Measurements from ENCODE around the gene PARVB. TPM values are rescaled to one million over a fixed set of nuclear protein-coding genes. Genes with fewer than 3 reads are reported as not detected.

PARVB gene
- total and polyA plus RNA-seq, 4 experiments from 2014 or later, result 3.4 to 17.0 (median 9.8) TPM

- Mint-ChIP-seq H3K9me3 (peaks cover 2 to 42% (median 22%) of the 10 kb centered on the region in 8 donors), H3K27ac (no peak overlapping the region), H3K4me1 (peaks cover 0 to 4% (median 0%) of the 10 kb centered on the region in 4 donors), H3K27me3 (no peaks in the 10 kb centered on the region), H3K4me3 (no peak overlapping the region), H3K36me3 (peaks cover 29 to 30% of the 10 kb centered on the region in 2 donors)
- no peak for DNase-seq
- Histone ChIP-seq H3K36me3 (ENCODE audit: insufficient read depth, low read length) (no peaks in the 10 kb centered on the region), H3K27ac (ENCODE audit: low read depth, low read length) (no peak overlapping the region), H3K27me3 (ENCODE audit: insufficient read depth, low read length) (no peaks in the 10 kb centered on the region), H3K4me3 (ENCODE audit: low read length in 2 of 2) (no peak overlapping the region), H3K9me3 (ENCODE audit: control insufficient read depth in 1 of 2, low read length in 2 of 2) (peaks cover 0 to 9% of the 10 kb centered on the region in 2 donors), H3K4me1 (ENCODE audit: insufficient read depth, low read length) (no peaks in the 10 kb centered on the region)
- POLR2A ChIA-PET (ENCODE audit: partially characterized antibody), result no interaction called here
- CTCF ChIA-PET (ENCODE audit: partially characterized antibody), result no interaction called here
- intact Hi-C loops (cut with micrococcal nuclease), result no loop called here
Measured at GRCh38 chr22:44128958-44129618, 105.0 kb downstream of the PARVB start.

GRCh38 chr22:44129619-44129976, 105.5 kb downstream of the PARVB start:
- Histone ChIP-seq H3K27ac (ENCODE audit: low read depth, low read length) (no peak overlapping the region), H3K36me3 (ENCODE audit: insufficient read depth, low read length) (no peaks in the 10 kb centered on the region), H3K4me3 (ENCODE audit: low read length in 2 of 2) (no peak overlapping the region), H3K4me1 (ENCODE audit: insufficient read depth, low read length) (no peaks in the 10 kb centered on the region), H3K27me3 (ENCODE audit: insufficient read depth, low read length) (no peaks in the 10 kb centered on the region), H3K9me3 (ENCODE audit: control insufficient read depth in 1 of 2, low read length in 2 of 2) (peaks cover 0 to 9% of the 10 kb centered on the region in 2 donors)
- no peak overlapping the region for H3K27ac Mint-ChIP-seq
- ChIA-PET CTCF (ENCODE audit: partially characterized antibody) (no interaction called here), POLR2A (ENCODE audit: partially characterized antibody) (no interaction called here)
- H3K36me3 Mint-ChIP-seq, result peaks cover 29 to 33% of the 10 kb centered on the region in 2 donors
- H3K4me1 Mint-ChIP-seq, result peaks cover 0 to 4% (median 0%) of the 10 kb centered on the region in 4 donors
- H3K27me3 Mint-ChIP-seq, result no peaks in the 10 kb centered on the region
- H3K4me3 Mint-ChIP-seq, result no peak overlapping the region
- H3K9me3 Mint-ChIP-seq, result peaks cover 2 to 42% (median 23%) of the 10 kb centered on the region in 8 donors
- intact Hi-C loops (cut with micrococcal nuclease), result no loop called here
- DNase-seq, result no peak

GRCh38 chr22:44130076-44130711, 106.1 kb downstream of the PARVB start:
- Histone ChIP-seq H3K9me3 (ENCODE audit: control insufficient read depth in 1 of 2, low read length in 2 of 2) (peaks cover 0 to 9% of the 10 kb centered on the region in 2 donors), H3K4me3 (ENCODE audit: low read length in 2 of 2) (no peak overlapping the region), H3K27me3 (ENCODE audit: insufficient read depth, low read length) (no peaks in the 10 kb centered on the region), H3K27ac (ENCODE audit: low read depth, low read length) (no peak overlapping the region), H3K36me3 (ENCODE audit: insufficient read depth, low read length) (no peaks in the 10 kb centered on the region), H3K4me1 (ENCODE audit: insufficient read depth, low read length) (no peaks in the 10 kb centered on the region)
- Mint-ChIP-seq H3K27ac (no peak overlapping the region), H3K9me3 (peaks cover under 1 to 36% (median 21%) of the 10 kb centered on the region in 8 donors), H3K4me3 (no peak overlapping the region), H3K36me3 (peaks cover 27 to 34% of the 10 kb centered on the region in 2 donors), H3K27me3 (no peaks in the 10 kb centered on the region), H3K4me1 (peaks cover 0 to 4% (median 0%) of the 10 kb centered on the region in 4 donors)
- intact Hi-C loops (cut with micrococcal nuclease), result no loop called here
- CTCF ChIA-PET (ENCODE audit: partially characterized antibody), result no interaction called here
- DNase-seq, result no peak
- POLR2A ChIA-PET (ENCODE audit: partially characterized antibody), result no interaction called here

- H3K27ac Mint-ChIP-seq, result peak overlapping the region in 1 of 7 donors; percentile 8
- CTCF ChIA-PET (ENCODE audit: partially characterized antibody), result no interaction called here
Measured at GRCh38 chr22:44131412-44131811, 107.3 kb downstream of the PARVB start.

GRCh38 chr22:44131989-44132685, 108.0 kb downstream of the PARVB start:
- Histone ChIP-seq H3K27me3 (ENCODE audit: insufficient read depth, low read length) (no peaks in the 10 kb centered on the region), H3K4me1 (ENCODE audit: insufficient read depth, low read length) (no peaks in the 10 kb centered on the region), H3K36me3 (ENCODE audit: insufficient read depth, low read length) (peaks cover 5% of the 10 kb centered on the region), H3K4me3 (ENCODE audit: low read length in 2 of 2) (no peak overlapping the region), H3K27ac (ENCODE audit: low read depth, low read length) (no peak overlapping the region), H3K9me3 (ENCODE audit: control insufficient read depth in 1 of 2, low read length in 2 of 2) (no peaks in the 10 kb centered on the region)
- intact Hi-C loops (cut with micrococcal nuclease), result no loop called here
- peaks cover 0 to 4% (median 0%) of the 10 kb centered on the region in 4 donors for H3K4me1 Mint-ChIP-seq
- H3K27me3 Mint-ChIP-seq, result no peaks in the 10 kb centered on the region
- H3K4me3 Mint-ChIP-seq, result no peak overlapping the region
- no peak for DNase-seq
- H3K9me3 Mint-ChIP-seq, result peaks cover 2 to 29% (median 13%) of the 10 kb centered on the region in 8 donors
- no peak overlapping the region for H3K27ac Mint-ChIP-seq
- peaks cover 29 to 36% of the 10 kb centered on the region in 2 donors for H3K36me3 Mint-ChIP-seq
- POLR2A ChIA-PET (ENCODE audit: partially characterized antibody), result no interaction called here
- CTCF ChIA-PET (ENCODE audit: partially characterized antibody), result no interaction called here

More at GRCh38 chr22:44131412-44131811, 107.3 kb downstream of the PARVB start:
- H3K4me1 ChIP-seq (ENCODE audit: insufficient read depth, low read length), result no peaks in the 10 kb centered on the region
- no peak overlapping the region for H3K27ac ChIP-seq (ENCODE audit: low read depth, low read length)
- peaks cover 27 to 34% of the 10 kb centered on the region in 2 donors for H3K36me3 Mint-ChIP-seq
- H3K4me3 ChIP-seq (ENCODE audit: low read length in 2 of 2), result no peak overlapping the region
- no peak for DNase-seq
- POLR2A ChIA-PET (ENCODE audit: partially characterized antibody), result no interaction called here
- H3K27me3 ChIP-seq (ENCODE audit: insufficient read depth, low read length), result no peaks in the 10 kb centered on the region
- H3K4me3 Mint-ChIP-seq, result no peak overlapping the region
- H3K36me3 ChIP-seq (ENCODE audit: insufficient read depth, low read length), result no peaks in the 10 kb centered on the region
- peaks cover 0 to 29% (median 14%) of the 10 kb centered on the region in 8 donors for H3K9me3 Mint-ChIP-seq
- peaks cover 0 to 4% (median 0%) of the 10 kb centered on the region in 4 donors for H3K4me1 Mint-ChIP-seq
- H3K9me3 ChIP-seq (ENCODE audit: control insufficient read depth in 1 of 2, low read length in 2 of 2), result peaks cover 0 to 6% of the 10 kb centered on the region in 2 donors
- intact Hi-C loops (cut with micrococcal nuclease), result no loop called here
- no peaks in the 10 kb centered on the region for H3K27me3 Mint-ChIP-seq

GRCh38 chr22:44132724-44133123, 108.6 kb downstream of the PARVB start:
- Histone ChIP-seq H3K9me3 (ENCODE audit: control insufficient read depth in 1 of 2, low read length in 2 of 2) (no peaks in the 10 kb centered on the region), H3K4me3 (ENCODE audit: low read length in 2 of 2) (no peak overlapping the region), H3K27ac (ENCODE audit: low read depth, low read length) (no peak overlapping the region), H3K36me3 (ENCODE audit: insufficient read depth, low read length) (peaks cover 6% of the 10 kb centered on the region), H3K27me3 (ENCODE audit: insufficient read depth, low read length) (no peaks in the 10 kb centered on the region), H3K4me1 (ENCODE audit: insufficient read depth, low read length) (no peaks in the 10 kb centered on the region)
- Mint-ChIP-seq H3K4me1 (no peaks in the 10 kb centered on the region), H3K4me3 (no peak overlapping the region), H3K9me3 (peaks cover 3 to 29% (median 13%) of the 10 kb centered on the region in 8 donors), H3K27ac (peak overlapping the region in 2 of 7 donors; percentile 64 to 77), H3K36me3 (peaks cover 29 to 37% of the 10 kb centered on the region in 2 donors), H3K27me3 (no peaks in the 10 kb centered on the region)
- ChIA-PET POLR2A (ENCODE audit: partially characterized antibody) (no interaction called here), CTCF (ENCODE audit: partially characterized antibody) (no interaction called here)
- intact Hi-C loops (cut with micrococcal nuclease), result no loop called here
- DNase-seq, result no peak

GRCh38 chr22:44133161-44133560, 109.1 kb downstream of the PARVB start:
- Mint-ChIP-seq H3K27ac (no peak overlapping the region), H3K4me3 (no peak overlapping the region), H3K36me3 (peaks cover 32 to 39% of the 10 kb centered on the region in 2 donors), H3K4me1 (no peaks in the 10 kb centered on the region), H3K9me3 (peaks cover 3 to 28% (median 13%) of the 10 kb centered on the region in 8 donors), H3K27me3 (no peaks in the 10 kb centered on the region)
- no peak for DNase-seq
- Histone ChIP-seq H3K27me3 (ENCODE audit: insufficient read depth, low read length) (no peaks in the 10 kb centered on the region), H3K4me3 (ENCODE audit: low read length in 2 of 2) (no peak overlapping the region), H3K27ac (ENCODE audit: low read depth, low read length) (no peak overlapping the region), H3K36me3 (ENCODE audit: insufficient read depth, low read length) (peaks cover 6% of the 10 kb centered on the region), H3K9me3 (ENCODE audit: control insufficient read depth in 1 of 2, low read length in 2 of 2) (no peaks in the 10 kb centered on the region), H3K4me1 (ENCODE audit: insufficient read depth, low read length) (no peaks in the 10 kb centered on the region)
- POLR2A ChIA-PET (ENCODE audit: partially characterized antibody), result no interaction called here
- CTCF ChIA-PET (ENCODE audit: partially characterized antibody), result no interaction called here
- intact Hi-C loops (cut with micrococcal nuclease), result no loop called here

All from CD4-positive, alpha-beta memory T cell (primary cell).